ENCODE data around the gene ERC1.

ERC1 gene

GRCh38 chr12:1469070-1469469 is 478.0 kb downstream of the ERC1 start:
- in situ Hi-C loops (cut with MboI; ENCODE audit: low pct_unique_long_range_greater_than_20kb, low sequenced_read_pairs), result no loop called here
- no peak for DNase-seq

- in situ Hi-C loops (cut with MboI; ENCODE audit: low pct_unique_long_range_greater_than_20kb, low sequenced_read_pairs), result no loop called here
These were observed 479.0 kb downstream of the ERC1 start for GRCh38 chr12:1470051-1470450.

GRCh38 chr12:1471224-1471623 is 480.2 kb downstream of the ERC1 start:
- in situ Hi-C loops (cut with MboI; ENCODE audit: low pct_unique_long_range_greater_than_20kb, low sequenced_read_pairs), result no loop called here
- DNase-seq, result no peak

More at GRCh38 chr12:1470051-1470450, 479.0 kb downstream of the ERC1 start:
- DNase-seq, result no peak

GRCh38 chr12:1473418-1473817 is 482.4 kb downstream of the ERC1 start:
- in situ Hi-C loops (cut with MboI; ENCODE audit: low pct_unique_long_range_greater_than_20kb, low sequenced_read_pairs), result no loop called here
- peak; percentile 93 for DNase-seq

- DNase-seq, result peak; percentile 92
- in situ Hi-C loops (cut with MboI; ENCODE audit: low pct_unique_long_range_greater_than_20kb, low sequenced_read_pairs), result no loop called here
These were observed 483.1 kb downstream of the ERC1 start for GRCh38 chr12:1474041-1474573.

GRCh38 chr12:1474574-1475153 is 483.6 kb downstream of the ERC1 start:
- no peak for DNase-seq
- in situ Hi-C loops (cut with MboI; ENCODE audit: low pct_unique_long_range_greater_than_20kb, low sequenced_read_pairs), result no loop called here

GRCh38 chr12:1479645-1480044 is 488.6 kb downstream of the ERC1 start:
- no peak for DNase-seq
- in situ Hi-C loops (cut with MboI; ENCODE audit: low pct_unique_long_range_greater_than_20kb, low sequenced_read_pairs), result no loop called here

- in situ Hi-C loops (cut with MboI; ENCODE audit: low pct_unique_long_range_greater_than_20kb, low sequenced_read_pairs), result no loop called here
These were observed 490.3 kb downstream of the ERC1 start for GRCh38 chr12:1481326-1481725.

GRCh38 chr12:1481906-1482305 is 490.9 kb downstream of the ERC1 start:
- in situ Hi-C loops (cut with MboI; ENCODE audit: low pct_unique_long_range_greater_than_20kb, low sequenced_read_pairs), result no loop called here
- no peak for DNase-seq

More at GRCh38 chr12:1481326-1481725, 490.3 kb downstream of the ERC1 start:
- no peak for DNase-seq

GRCh38 chr12:1488908-1489381 is 497.9 kb downstream of the ERC1 start:
- peak; percentile 72 for DNase-seq

GRCh38 chr12:1491983-1492697 is 501.1 kb downstream of the ERC1 start:
- in situ Hi-C loops (cut with MboI; ENCODE audit: low pct_unique_long_range_greater_than_20kb, low sequenced_read_pairs), result no loop called here
- no peak for DNase-seq

More at GRCh38 chr12:1488908-1489381, 497.9 kb downstream of the ERC1 start:
- in situ Hi-C loops (cut with MboI; ENCODE audit: low pct_unique_long_range_greater_than_20kb, low sequenced_read_pairs), result no loop called here

- in situ Hi-C loops (cut with MboI; ENCODE audit: low pct_unique_long_range_greater_than_20kb, low sequenced_read_pairs), result no loop called here
- no peak for DNase-seq
These were observed 502.9 kb downstream of the ERC1 start for GRCh38 chr12:1493781-1494565.

GRCh38 chr12:1494856-1495255 is 503.8 kb downstream of the ERC1 start:
- no peak for DNase-seq
- in situ Hi-C loops (cut with MboI; ENCODE audit: low pct_unique_long_range_greater_than_20kb, low sequenced_read_pairs), result no loop called here

GRCh38 chr12:1496162-1496900 is 505.3 kb downstream of the ERC1 start:
- no peak for DNase-seq

GRCh38 chr12:1497161-1497560 is 506.1 kb downstream of the ERC1 start:
- in situ Hi-C loops (cut with MboI; ENCODE audit: low pct_unique_long_range_greater_than_20kb, low sequenced_read_pairs), result no loop called here
- DNase-seq, result no peak

More at GRCh38 chr12:1496162-1496900, 505.3 kb downstream of the ERC1 start:
- in situ Hi-C loops (cut with MboI; ENCODE audit: low pct_unique_long_range_greater_than_20kb, low sequenced_read_pairs), result no loop called here

GRCh38 chr12:1498199-1498740 is 507.2 kb downstream of the ERC1 start:
- in situ Hi-C loops (cut with MboI; ENCODE audit: low pct_unique_long_range_greater_than_20kb, low sequenced_read_pairs), result no loop called here
- no peak for DNase-seq

- DNase-seq, result no peak
- in situ Hi-C loops (cut with MboI; ENCODE audit: low pct_unique_long_range_greater_than_20kb, low sequenced_read_pairs), result no loop called here
These were observed 508.3 kb downstream of the ERC1 start for GRCh38 chr12:1499351-1499750.

- in situ Hi-C loops (cut with MboI; ENCODE audit: low pct_unique_long_range_greater_than_20kb, low sequenced_read_pairs), result no loop called here
- DNase-seq, result no peak
These were observed 509.2 kb downstream of the ERC1 start for GRCh38 chr12:1500095-1500801.

Data from KBM-7 (cell line).